HG02642 (cell line): Measurements from ENCODE around the gene RPLP1.

Experiments
- ATAC-seq: cut with Tn5 transposase; IDR thresholded peaks from one replicate; pipeline ENCODE4 v1.9.1; 2021; ENCODE audit warnings: mild to moderate bottlenecking; ENCODE audit not compliant: unreplicated experiment, poor library complexity

The RPLP1 gene

GRCh38 chr15:69466733-69467132 is 14.1 kb downstream of the RPLP1 start:
- no peak for ATAC-seq

- no peak for ATAC-seq
Observed at GRCh38 chr15:69467636-69468035, 15.0 kb downstream of the RPLP1 start.

DNA sequence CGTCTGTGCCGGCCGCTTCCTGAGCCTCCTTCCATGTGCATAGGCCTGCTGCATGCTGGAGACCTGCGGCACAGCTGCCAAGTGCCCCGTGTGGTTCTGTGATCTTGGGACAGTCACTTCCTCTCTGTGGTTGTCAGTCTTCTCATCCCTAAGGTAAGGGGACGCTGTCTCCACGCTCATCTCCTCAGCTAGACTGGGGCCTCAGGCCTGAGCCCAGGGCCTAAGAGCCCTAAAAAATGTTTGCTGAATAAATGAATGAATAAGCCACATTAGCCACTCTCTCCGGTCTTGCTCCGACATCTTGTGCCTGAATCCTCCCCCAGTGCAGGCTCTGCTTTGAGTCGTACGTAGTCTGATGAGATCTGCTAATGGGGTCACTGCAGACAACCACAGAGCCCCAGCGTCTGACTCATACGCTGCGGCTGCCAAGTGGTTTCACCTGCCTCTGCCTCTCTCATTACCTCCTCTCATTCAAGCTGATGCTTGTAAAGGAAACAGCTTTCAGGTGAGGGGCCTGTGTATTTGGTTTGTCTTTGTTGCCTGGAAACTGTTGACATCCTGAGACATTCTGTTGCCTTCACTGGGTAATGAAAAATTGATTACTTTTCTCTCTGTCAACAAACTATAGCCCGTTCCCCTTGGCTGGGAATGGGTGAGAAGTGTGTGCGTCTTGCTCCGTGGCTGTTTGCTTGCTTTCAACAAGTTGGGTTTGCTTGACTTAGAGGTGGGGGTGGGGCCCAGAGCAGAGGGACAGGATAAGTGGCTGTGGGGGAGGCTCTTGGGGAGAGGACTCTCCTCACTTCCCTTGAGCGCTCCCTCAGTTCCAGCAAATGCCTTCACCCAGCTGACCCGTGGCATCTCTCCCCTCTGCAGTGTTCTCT is 15.9 kb downstream of the RPLP1 start:
- ATAC-seq: no peak

DNA sequence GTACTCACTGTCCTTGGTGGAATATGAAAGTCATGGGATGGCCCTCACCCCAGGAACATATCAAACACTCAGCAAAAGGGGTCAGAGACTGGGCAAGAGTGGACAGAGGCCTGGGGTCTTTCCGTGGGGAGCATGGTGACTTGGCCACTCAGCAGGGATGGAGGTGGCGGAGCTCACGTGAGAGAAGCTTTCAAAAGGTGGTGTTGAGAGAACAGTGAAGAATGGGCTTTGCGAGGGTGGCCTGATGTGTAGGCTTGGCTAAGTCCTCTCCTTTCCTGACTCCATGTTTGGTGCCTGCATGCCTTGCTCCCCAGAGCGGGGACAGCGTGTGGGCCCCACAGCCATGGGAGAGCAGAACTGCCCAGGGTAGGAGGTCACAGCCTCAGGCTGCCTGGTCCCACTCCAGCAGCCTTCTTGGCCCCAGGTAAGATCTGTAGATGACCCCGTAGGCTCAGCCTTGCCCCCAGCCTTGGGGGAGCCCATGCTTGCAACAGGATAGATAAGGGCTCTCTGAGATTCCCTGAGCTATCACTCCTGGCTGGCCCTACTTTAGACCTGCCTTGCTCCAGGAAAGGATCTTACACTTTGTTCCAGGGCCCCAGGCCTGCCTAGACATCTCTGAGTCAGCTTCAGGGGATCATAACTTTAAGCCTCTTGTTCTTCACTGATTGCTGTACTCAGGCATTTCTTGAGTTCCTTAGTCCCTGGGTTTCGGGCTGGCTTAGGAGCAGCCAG is 17.0 kb downstream of the RPLP1 start:
- no peak for ATAC-seq

GRCh38 chr15:69472046-69472445 is 19.4 kb downstream of the RPLP1 start:
- ATAC-seq: no peak

DNA sequence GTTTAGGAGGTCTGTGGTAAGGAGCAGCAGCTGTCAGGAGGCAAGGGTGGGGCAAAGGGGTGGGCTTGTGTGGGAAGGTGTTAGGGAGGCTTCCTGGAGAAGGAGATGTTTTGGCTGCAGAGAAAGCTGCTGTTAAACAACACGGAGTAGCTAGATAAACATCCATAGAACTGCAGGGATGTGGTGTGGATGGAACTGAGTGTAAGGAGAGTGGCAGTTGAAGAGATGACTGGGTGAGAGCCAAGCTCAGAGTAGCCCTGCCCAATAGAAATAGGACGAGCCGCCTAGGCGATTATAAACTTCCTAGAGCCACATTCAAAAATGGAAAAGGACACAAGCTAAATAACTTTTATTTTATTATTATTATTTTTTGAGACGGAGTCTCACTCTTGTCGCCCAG is 19.9 kb downstream of the RPLP1 start:
- no peak for ATAC-seq

DNA sequence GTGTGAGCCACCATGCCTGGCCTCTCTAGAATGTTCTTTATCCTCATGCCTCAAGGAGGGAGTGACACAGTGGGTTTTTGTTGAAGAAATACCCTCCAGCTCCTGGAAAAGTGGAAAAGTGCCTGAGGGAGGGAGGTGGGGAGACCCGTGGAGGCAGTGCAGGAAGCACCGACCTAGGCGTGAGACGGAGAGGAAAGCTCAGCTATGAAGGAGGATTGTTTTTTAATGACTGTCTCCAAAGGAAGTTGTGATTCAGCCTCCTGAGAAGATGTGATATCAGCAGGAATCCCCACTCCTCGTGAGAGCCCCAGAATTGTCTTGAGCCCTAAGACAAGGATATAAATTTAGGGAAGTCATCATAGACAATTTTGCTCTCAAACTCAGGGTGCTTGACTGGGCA is 21.7 kb downstream of the RPLP1 start:
- ATAC-seq: no peak

DNA sequence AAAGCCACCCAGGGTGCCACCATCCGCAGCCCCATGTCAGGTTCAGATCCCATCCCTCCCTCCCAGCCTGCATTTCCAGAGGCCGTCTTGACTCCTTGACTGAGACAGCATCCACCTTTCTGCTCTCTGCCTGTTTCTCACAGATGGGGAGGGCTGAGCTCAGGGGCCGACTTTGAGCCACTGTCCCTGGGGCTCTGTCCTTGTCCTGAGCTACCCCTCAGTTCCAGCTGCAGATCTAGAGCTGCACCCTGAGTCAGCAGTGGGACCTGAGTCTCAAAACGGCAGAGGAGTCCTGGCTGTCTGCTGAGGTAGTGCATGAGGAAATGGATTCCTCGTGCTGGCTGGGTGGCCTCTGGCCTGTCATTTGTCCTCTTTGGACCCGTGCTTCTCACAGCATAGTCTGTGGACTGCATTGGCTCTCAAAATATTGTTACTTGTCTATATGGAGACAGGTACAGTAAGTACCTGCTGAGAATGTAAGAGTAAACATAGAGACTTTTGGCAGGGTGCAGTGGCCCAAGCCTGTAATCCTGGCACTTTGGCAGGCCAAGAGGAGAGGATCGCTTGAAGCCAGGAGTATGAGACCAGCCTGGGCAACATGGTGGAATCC is 22.3 kb downstream of the RPLP1 start:
- ATAC-seq: no peak

DNA sequence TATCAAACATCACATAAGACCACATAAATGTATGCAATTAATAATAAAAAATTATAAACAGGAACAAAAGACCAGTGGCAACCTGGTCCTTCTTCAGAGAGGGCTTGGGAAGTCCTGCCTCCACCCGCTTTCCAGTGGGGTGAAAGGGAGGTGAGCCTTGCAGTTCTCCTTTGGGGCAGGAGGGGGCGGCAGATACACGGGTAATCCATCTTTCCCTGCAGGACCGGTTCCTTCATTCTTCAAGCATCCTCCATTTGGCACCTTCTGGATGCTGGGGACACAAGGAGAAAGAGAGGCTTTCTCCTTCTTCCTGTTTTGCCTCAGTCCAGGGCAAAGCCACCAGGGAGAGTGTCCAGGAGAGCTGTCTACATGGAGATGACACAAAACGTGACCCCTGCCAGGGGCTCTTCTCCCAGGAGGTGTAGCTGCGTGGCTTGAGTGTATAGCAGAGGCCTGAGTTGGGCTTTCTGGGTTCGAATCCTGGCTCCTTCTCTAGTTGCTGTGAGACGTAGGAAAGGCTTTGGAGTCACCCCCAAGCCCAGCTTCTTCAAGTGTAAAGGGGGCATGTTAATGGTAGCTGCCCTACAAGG is 23.2 kb downstream of the RPLP1 start:
- ATAC-seq: peak; percentile 57

DNA sequence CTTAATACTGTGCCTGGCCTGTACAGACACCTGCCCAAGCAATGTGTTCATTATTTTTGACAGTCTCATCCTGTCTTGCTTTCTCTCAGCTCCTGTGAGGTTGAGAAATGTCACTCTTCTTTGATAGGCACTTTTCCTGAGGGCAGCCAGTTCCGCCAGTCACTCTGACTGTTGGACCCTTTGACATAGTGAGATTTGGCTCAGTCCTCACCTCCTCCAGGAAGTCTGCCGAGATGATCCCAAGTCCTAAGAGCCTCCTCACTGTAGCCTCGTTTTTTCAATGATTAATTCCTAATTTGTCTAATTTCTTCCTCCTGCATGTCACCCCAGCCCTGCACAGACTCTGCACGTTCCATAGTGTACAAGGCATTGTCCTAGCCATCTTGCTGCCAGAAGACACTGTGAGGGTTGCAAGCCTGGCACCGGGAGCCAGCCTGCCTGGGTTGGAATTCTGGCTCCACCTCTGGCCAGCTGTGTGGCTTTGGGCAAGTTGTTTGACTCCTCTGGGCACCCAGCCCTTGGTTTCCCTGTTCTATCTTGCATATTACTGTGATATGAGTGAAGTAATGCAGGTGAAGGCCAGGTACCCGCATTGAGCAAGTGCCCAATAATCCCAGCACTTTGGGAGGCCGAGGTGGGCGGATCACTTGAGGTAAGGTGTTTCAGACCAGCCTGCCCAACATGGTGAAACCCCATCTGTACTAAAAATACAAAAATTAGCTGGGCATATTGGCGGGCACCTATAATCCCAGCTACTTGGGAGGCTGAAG is 24.3 kb downstream of the RPLP1 start:
- no peak for ATAC-seq

- ATAC-seq: no peak
Observed at GRCh38 chr15:69478259-69478781, 25.7 kb downstream of the RPLP1 start.

- no peak for ATAC-seq
Observed at GRCh38 chr15:69479081-69479480, 26.5 kb downstream of the RPLP1 start.

GRCh38 chr15:69479971-69480370 is 27.4 kb downstream of the RPLP1 start:
- no peak for ATAC-seq

DNA sequence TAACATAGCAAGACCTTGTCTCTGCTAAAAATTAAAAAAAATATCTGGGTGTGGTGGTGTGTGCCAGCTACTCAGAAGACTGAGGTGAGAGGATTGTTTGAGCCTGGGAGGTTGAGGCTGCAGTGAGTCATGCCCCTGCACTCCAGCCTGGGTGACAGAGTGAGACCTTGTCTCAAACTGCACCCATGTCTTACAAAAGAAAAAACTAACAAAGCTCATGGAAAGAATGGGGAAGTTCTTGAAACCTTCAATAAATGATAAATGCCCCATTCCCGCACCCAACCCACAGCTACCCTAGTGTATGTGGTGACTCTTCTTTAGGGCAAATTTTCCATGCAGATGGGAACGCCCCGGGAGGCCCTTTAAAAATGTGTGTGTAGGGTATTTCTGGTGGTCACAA is 28.3 kb downstream of the RPLP1 start:
- no peak for ATAC-seq

DNA sequence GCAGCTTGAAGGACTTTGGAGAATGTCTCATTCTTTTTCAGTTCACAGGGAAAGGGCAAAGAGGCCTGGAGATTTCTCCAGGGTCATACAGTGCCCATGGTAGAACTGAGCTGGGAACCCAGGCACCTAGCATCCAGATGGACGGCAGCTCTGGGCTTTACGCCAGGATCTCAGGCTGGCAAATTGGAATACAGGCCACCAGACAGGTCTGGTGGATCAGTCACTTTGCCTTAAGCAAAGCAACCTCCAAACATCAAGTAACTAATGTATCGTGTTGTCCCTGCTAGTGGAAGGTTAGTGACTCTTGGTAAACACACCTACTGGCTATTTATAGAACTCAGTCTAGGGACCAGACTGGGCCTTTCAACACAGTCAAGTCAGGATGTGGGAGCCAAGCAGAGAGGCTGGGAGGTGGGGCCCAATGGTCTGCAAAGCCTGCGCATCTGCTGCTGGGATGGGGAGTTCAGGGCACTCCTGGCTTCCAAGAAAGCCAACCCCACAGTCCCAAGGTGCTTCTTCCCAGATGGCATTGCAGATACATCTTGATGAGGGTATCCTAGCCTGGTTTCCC is 30.2 kb downstream of the RPLP1 start:
- no peak for ATAC-seq

DNA sequence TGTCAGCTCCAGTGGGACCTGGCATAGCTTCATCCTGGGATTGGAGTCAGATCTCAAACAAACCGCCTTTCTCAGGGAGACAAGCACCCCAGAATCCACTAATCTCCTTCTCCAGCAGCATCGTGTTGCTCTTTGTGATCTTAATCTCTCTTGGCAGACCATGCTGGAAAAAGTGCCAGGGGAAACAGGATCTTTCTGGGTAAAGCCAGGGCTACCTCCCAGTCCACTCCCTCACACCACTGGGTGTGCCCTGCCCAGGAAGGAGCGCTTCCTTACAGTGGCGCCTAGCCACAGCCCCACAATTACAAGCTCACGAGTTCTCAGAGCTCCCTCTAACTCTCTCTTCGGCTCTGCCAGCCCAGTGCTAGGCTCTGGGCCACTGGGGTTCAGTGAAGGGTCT is 32.2 kb downstream of the RPLP1 start:
- ATAC-seq: no peak

DNA sequence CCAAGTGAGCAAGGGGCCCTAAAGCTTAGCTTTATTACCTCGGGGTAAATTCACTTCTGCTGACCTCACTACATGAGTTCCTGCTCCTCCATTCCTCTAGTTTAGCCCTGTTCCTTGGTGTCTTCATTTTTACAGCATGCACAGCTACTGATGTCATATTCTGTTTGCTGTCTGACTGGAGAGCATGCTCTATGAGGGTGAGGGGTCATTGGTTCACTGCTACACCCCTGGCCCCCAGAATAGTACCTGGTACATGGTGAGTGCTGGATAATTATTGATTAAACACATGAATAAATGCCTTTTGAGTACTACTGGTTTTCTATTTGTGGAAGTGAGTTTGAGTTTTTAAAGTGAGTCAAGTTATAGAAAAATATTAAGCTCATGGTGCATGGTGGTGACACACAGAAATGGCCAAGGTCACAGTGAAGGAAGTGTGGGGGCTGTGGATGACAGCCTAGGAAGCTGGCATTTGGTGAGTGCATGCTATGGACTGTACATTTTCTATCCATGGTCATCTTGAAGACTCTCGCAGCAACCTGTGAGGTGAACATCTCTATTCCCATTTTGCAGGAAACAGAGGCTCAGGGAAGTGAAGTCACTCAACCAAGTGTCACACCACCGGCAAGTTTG is 34.0 kb downstream of the RPLP1 start:
- ATAC-seq: no peak

DNA sequence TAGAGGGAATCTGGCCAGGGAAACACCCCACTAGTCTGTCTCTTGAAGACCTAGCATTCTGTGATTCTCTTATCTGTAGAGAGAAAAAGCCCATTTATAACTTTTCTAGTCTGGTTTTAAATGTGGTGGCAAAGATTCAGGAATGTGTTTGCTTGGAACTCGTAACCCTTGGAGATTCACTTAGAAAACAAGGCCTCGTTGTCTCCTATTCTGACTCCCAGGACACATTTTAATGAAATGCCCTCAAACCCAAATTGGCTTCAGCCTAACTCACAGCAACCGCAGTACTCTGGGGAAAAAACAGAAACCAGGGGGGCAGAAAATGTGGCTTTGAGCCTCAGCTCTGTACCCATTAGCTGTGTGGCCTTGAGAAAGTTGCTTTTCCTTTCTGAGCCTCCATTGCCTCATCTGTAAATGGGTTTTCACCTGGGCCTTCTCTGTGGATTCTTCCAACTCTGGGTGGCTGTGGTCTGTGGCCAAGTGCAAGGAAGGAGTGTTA is 36.5 kb downstream of the RPLP1 start:
- no peak for ATAC-seq
